T follicular helper cell (primary cell): ENCODE measurements around the gene FAM53C.
A peak's percentile ranks its signal among the peaks of the same experiment; 100 is the strongest.
"Not testable (repeated sequence)": the region's sequence is repeated elsewhere in the genome, so short reads cannot be mapped to it uniquely, and the experiment has no call there.

ENCODE experiments used
- DNase-seq: peaks from one replicate; pipeline ENCODE4 v3.0.0-alpha.2; 2020; ENCODE audit warnings: low read depth
- total RNA-seq, 2 experiments: gene quantifications; one replicate each; lab custom pipeline; 2026; lab: John Stamatoyannopoulos, UW

The FAM53C gene
- total RNA-seq, result 55.9 to 57.3 reads per million in 2 experiments

DNA sequence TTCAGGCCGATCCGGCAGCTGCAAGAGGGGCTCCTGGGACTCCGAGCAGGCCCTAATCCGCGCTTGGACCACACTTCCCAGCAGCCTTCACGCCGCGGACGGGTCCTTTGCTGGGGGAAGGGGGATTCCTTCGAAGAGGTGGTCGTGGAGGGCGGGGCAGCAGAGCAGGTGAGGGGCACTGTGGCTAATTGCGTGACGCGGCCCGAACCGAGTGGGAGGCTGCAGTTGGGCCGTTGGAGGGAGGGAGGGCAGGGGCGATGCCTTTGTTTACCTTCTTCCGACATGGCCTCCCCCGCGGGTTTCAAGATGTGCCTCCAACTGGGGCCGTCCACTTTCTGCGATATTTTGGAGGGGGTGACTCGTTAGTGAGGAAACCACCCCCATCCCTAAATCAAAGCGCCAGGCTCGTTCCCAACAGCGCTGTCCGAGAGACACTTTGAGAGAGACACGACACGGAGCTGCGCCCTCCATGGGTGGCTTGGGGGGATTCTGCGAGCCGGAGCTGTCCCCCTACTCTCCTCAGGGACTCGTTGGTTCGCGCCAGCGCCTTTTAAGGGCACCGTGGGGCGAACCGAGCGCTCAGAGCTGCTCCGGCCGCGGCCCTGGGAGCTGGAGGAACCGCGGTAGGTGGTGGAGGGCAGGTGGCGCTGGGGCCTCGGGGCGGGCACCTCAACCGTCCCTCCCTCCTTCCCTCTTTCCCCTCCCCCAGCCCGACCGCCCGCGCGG, at the start of gene FAM53C:
Gene FAM53C, plus strand, starts transcription at position 582 of the 726 bp plus-strand sequence. CDS start 3,070 bp downstream, outside the sequence.
- DNase-seq, result peak; percentile 85

GRCh38 chr5:138289296-138289695, 48.8 kb upstream of the FAM53C start:
- DNase-seq, result no peak

GRCh38 chr5:138303372-138303771, 34.7 kb upstream of the FAM53C start:
- no peak for DNase-seq

- no peak for DNase-seq
Measured at GRCh38 chr5:138305797-138306196, 32.3 kb upstream of the FAM53C start.

- no peak for DNase-seq
Measured at GRCh38 chr5:138315751-138316278, 22.3 kb upstream of the FAM53C start.

- no peak for DNase-seq
Measured at GRCh38 chr5:138316355-138316754, 21.7 kb upstream of the FAM53C start.

- DNase-seq, result not testable (repeated sequence)
Measured at GRCh38 chr5:138318211-138318610, 19.9 kb upstream of the FAM53C start.

DNA sequence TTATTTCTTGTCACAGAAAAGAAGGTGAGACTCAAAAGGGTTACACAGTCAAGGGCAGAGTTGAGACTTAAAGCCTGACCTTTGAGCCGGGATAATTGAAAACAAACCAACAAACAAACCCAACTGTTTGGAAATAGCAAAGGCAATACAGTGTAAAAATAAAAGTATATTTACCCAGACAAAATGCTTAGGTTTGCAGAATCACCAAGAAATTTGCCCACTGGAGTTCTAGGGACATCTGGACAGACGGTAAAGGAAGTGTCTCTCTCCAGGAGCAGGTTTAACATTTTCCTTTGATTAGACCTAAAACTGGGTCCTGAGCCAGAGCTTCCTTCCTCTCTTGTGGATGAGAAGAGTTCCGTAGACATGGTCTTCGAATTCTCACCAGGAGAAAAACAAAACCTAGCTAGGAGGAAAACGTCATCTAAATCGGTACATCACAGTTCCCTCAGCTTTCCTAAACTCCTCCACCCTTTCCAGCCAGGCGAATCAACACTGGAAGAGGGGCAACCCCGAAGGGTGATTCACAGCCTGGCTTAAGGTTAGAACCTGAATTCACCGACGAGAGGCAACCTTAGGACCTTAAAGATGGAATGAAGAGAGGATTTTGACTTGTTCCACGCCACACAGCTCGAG, 7.1 kb upstream of the FAM53C start:
- DNase-seq, result no peak

GRCh38 chr5:138331449-138332368, 6.4 kb upstream of the FAM53C start, which contains the start of gene CDC25C:
Gene CDC25C (minus strand): TSS chr5:138331804. CDS start chr5:138331180, 624 bp downstream.
- DNase-seq, result peak; percentile 96

- no peak for DNase-seq
Measured at GRCh38 chr5:138334867-138335447, 3.1 kb upstream of the FAM53C start.

- DNase-seq, result peak; percentile 74
Measured at GRCh38 chr5:138336952-138337684, 948 bp upstream of the FAM53C start.

DNA sequence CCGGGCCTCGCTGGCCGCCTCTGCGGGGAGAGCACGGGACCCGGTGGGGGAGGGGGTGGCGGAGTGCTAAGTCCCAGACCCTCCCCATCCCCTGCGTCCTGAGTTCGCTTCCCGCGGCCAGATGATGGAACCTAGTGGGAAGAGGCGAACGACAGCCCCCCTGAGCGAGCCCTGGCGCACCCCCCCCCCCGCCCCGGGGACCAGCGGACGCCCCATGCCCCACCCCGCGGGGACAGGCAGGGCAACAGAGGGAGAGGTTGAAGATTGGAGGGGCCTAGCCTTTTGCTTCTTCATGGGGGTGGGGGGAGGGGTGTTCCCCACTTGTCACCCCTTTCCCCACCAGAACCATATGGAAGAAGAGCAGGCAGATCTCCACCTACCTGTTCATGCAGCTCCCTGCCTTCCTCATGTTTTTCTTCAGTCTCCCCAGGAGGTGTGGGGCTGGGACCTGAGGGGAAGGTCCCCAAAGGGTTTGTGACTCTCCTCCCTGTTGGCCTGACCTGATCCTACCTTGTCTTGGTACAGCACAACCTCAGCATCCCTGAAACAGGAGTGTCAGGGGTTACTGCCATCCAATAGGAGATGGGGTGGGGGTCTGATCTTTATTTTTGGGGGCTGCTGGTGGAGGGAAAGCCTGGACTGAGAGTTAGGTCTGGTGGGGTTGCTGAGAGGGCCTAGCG, 485 bp downstream of the FAM53C start:
- DNase-seq, result no peak

GRCh38 chr5:138339091-138339456, 1.0 kb downstream of the FAM53C start:
- no peak for DNase-seq

- DNase-seq, result no peak
Measured at GRCh38 chr5:138339464-138339863, 1.4 kb downstream of the FAM53C start.

- DNase-seq, result no peak
Measured at GRCh38 chr5:138340008-138340407, 1.9 kb downstream of the FAM53C start.

DNA sequence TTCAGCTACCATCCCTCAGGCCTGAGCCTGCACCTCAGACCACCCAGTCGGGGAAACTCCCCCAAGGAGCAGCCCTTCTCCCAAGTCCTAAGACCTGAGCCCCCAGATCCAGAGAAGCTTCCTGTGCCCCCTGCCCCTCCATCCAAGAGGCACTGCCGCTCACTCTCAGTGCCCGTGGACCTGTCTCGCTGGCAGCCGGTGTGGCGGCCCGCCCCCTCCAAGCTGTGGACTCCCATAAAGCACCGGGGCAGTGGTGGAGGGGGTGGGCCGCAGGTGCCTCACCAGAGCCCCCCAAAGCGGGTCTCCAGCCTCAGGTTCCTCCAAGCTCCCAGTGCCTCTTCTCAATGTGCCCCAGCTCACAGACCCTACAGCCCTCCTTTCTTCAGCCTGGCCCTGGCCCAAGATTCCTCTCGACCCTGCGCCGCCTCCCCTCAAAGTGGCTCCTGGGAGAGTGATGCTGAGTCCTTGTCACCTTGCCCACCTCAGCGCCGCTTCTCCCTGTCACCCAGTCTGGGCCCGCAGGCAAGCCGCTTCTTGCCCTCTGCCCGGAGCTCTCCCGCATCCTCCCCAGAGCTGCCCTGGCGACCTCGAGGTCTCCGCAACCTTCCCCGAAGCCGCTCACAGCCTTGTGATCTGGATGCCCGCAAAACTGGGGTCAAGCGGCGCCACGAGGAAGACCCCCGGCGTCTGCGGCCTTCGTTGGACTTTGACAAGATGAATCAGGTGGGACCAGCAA, 7.0 kb downstream of the FAM53C start:
- no peak for DNase-seq

DNA sequence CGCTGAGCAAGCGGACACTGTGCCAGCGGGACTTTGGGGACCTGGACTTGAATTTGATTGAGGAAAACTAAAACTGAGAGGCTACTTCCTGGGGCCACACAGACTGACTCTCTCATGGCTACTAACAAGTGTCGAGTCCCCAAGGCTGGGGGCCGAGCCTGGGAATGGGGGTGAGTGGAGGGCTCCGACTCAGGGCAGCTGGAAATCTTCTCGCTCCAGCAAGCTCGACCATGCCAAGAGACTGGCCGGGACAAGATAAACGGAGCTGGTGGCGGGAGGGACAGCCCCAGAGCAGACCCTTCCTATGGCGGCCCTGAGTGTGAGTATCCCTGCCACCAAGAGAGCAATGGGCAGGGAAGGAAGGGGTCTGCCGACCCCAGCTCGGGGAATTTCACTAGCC, 8.8 kb downstream of the FAM53C start:
- no peak for DNase-seq

DNA sequence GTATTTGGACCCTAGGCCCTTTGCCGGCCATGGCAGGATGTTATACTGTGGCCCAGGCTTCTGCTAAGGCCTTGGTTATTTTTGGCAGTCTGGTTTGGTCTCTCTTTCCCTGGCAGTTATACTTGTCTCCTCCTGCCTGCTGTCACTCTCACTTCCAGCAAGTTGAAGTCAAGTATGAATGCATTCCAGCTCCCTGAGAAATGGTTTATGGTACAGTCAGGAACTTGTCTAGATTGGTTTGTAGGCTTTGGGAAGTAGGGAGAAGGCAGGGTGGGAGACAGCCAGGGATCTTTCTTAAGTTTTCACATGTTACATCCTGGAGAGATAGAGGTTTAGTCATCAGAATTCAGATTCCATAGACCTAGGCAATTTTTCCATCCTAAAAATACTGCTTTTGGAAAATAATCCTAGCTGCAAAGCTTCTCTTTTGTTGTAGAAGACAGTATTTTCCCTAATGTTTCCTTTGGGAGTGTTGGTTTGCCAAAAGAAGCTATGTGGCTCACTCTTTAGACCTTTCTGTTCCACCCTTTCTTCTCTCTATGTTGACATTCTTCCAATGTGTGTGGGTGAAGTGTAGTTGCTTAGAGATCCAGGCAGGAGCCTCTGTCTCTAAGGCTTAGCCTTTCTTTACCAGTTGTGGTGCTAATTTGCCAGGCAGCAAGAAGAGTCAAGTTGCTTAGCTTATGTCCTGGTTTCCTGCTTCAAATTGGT, 11.9 kb downstream of the FAM53C start:
- no peak for DNase-seq

- DNase-seq, result no peak
Measured at GRCh38 chr5:138350563-138350890, 12.5 kb downstream of the FAM53C start.
